Immature natural killer cell (primary cell): Measurements from ENCODE around the gene EN2. TPM values are rescaled to one million over a fixed set of nuclear protein-coding genes. Genes with fewer than 3 reads are reported as not detected.
A peak's percentile ranks its signal among the peaks of the same experiment; 100 is the strongest.

Source experiments
- DNase-seq, 3 donors: peaks; one replicate each; pipeline ENCODE4 v3.0.0; 2022; ENCODE audit warnings: mixed read lengths in 1 of 3
- H3K27ac Mint-ChIP-seq, 6 donors: one replicate each; pipeline ENCODE4 v1.8.0; 2020; ENCODE audit warnings: mixed read lengths in 6 of 6, mild to moderate bottlenecking in 5 of 6, inconsistent platforms in 4 of 6, moderate library complexity in 3 of 6
- H3K27me3 Mint-ChIP-seq, 3 donors: one replicate each; pipeline ENCODE4 v1.8.0; 2020 to 2021; ENCODE audit warnings: low read depth in 3 of 3, mild to moderate bottlenecking in 3 of 3, mixed read lengths in 3 of 3, moderate library complexity in 3 of 3, inconsistent platforms in 1 of 3
- H3K36me3 Mint-ChIP-seq, 3 donors: one replicate each; pipeline ENCODE4 v1.8.0; 2020; ENCODE audit warnings: mixed read lengths in 3 of 3, inconsistent platforms in 2 of 3, mild to moderate bottlenecking in 2 of 3
- H3K4me1 Mint-ChIP-seq, 2 donors: one replicate each; pipeline ENCODE4 v1.8.0; 2020; ENCODE audit warnings: inconsistent platforms in 2 of 2, mild to moderate bottlenecking in 2 of 2, mixed read lengths in 2 of 2, moderate library complexity in 1 of 2
- H3K4me3 Mint-ChIP-seq, 5 donors: one replicate each; pipeline ENCODE4 v1.8.0; 2020; ENCODE audit warnings: mild to moderate bottlenecking in 5 of 5, mixed read lengths in 5 of 5, inconsistent platforms in 3 of 5, moderate library complexity in 3 of 5
- H3K9me3 Mint-ChIP-seq, 6 donors: one replicate each; pipeline ENCODE4 v1.8.0; 2020; ENCODE audit warnings: mild to moderate bottlenecking in 6 of 6, mixed read lengths in 6 of 6, inconsistent platforms in 4 of 6, moderate library complexity in 3 of 6
- polyA plus RNA-seq, 3 donors: library from polyadenylated mRNA; unstranded; fragments of 300-500 nt; fragmentation: Illumina TruSeq; gene quantifications; one replicate each; pipeline ENCODE4 v1.2.3, GENCODE V29; 2021

The EN2 gene
- polyA plus RNA-seq, 3 donors from 2014 or later: not detected

DNA sequence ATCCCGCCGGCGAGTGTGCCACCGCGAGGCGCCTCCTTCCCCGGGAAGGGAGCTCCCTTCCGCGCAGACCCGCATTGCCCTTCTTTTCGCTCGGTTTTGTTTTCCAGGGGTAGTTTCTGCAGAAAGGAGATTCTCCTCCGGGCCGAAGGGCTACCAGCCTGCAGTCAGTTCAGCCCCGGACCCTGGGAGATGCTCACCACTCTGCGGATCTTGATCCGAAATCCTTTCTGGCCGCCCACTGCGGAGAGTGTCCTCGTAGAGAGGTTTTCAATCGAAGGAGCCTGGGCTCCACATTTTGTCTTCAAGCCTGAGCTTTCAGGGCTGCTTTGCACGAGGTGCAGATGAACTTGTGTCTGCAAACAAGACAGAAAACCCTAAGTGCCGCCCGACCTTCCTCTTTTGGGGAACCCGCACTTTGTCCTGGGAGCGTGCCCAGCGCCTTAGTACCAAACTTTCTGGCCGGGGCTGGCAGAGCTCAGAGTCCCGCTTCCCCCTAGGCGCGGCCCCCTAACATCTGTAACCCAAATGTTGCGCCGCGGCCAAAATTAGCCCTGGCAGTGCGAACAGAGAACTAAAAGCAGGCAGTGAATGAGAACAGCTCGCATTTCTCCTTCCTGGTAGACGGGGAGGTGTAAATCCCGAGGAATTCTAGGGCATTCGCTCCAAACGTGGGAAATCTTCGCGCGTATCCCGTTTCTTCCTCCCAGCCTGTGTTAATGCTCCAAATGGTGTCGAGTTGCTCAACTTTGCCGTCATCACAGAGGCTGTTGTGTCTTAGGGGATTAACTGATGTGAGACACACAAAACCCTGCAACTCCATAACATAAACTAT is 6.7 kb upstream of the EN2 start:
- no peaks in the 10 kb centered on the region for H3K36me3 Mint-ChIP-seq
- no peaks in the 10 kb centered on the region for H3K9me3 Mint-ChIP-seq
- H3K27ac Mint-ChIP-seq: no peak overlapping the region
- no peak overlapping the region for H3K4me3 Mint-ChIP-seq
- no peak for DNase-seq
- H3K4me1 Mint-ChIP-seq: peaks cover 6% of the 10 kb centered on the region in 2 donors
- H3K27me3 Mint-ChIP-seq: peaks cover 25 to 36% (median 29%) of the 10 kb centered on the region in 3 donors

DNA sequence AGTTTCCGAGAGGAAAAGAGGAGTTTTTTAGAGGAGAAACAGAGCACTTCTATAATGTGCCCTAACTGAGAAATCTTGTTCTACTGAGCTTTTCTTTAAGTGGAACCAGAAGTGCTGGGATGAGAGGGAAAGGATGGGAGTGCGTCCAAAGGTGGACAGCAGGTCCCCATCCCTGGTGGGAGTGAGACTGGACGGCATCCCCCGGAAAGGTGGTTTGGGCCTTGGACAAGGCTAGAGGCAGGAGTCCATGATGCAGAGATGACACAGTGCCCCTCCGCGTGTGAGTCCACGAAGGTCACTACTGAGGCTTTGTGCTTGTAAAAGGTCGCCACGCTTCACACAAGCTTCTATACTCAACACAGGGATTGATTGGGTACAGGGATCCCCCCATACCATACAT is 6.1 kb upstream of the EN2 start:
- DNase-seq: no peak
- Mint-ChIP-seq H3K27ac (no peak overlapping the region), H3K36me3 (no peaks in the 10 kb centered on the region), H3K4me1 (peaks cover 13% of the 10 kb centered on the region in 2 donors), H3K27me3 (peaks cover 30 to 43% (median 33%) of the 10 kb centered on the region in 3 donors), H3K4me3 (no peak overlapping the region), H3K9me3 (no peaks in the 10 kb centered on the region)

DNA sequence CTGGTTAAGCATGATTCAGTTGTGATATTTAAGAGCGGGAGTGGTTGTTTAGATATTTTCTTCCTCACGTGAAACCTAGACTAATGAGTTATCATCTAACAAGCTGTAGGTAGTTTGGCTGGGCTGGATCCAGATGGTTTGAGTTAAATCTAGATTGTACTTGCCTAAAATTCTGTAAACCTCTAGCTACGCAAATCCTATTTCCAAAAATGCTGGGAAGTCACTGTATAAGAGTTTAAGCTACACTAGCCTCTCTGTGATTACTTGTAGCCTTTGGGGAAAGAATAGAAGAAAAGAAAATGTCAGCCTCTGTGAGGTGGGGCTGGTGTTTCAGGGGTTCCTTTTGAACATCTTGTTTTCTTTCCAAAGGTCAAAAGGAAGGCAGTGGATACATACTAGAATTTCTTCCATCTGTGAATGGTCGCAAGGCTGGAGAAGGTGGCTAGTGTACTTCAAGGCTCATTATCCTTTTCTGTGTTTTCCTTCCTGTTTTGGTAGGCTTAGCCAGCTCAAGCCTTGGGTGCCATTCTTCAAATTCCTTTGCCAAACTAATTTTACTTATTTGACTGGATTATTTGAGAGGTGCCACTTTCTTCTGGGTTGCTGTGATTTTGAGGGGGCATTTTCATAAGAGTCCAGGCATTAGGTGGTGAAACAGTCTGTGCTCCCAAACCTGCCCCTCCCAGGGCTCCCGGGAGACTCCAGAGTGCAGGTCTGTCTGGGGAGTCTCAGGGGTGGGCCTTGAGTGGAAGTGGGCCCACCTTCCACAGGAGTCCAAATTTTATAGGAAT is 5.2 kb upstream of the EN2 start:
- H3K9me3 Mint-ChIP-seq: no peaks in the 10 kb centered on the region
- H3K4me1 Mint-ChIP-seq: peaks cover 15 to 16% of the 10 kb centered on the region in 2 donors
- H3K4me3 Mint-ChIP-seq: peak overlapping the region in 1 of 5 donors; percentile 2
- DNase-seq: no peak
- no peaks in the 10 kb centered on the region for H3K36me3 Mint-ChIP-seq
- H3K27me3 Mint-ChIP-seq: peaks cover 30 to 41% (median 35%) of the 10 kb centered on the region in 3 donors
- H3K27ac Mint-ChIP-seq: no peak overlapping the region

DNA sequence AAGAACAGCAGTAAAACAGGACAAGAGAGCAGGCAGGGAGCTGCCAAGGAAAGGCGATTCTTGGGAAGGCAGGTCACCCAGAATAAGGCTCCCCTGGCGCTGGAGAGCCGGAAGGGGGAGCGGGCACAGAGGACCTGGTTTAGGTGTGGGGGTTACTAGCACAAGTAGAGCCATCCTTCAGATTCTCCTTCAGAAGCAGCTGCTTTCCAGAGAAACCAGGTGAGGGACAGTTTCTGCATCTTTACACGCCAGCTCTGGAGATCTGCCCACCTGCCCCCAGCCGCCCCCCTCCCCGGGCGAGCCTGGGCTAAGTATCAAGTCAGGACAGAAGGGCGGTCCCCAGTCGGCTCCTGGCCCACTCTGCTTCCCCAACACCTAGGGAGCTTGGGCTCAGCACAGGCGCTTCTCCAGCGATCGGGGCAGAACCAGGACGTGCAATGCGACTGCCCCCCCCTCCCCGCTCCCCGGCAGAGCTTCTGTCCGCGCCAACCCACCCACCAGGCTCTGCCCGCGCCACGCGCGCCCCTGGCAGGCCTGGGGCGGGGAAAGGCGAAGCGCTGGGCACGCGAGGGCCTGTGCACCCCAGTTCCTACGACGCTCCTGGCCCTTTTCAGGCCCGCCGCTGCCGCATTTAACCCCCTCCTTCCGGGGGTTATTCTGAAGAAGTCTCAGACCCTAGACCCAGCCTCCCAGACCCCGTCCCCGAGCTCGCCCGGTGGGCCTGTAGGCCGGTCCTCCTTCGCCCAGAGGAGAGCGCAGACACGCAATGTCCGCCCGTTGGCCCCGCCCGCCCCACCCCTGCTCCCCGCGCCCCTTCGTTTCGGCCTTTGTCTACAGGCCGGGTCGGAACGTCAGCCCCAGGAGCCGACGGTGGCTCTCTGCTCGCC is 4.4 kb upstream of the EN2 start:
- H3K27me3 Mint-ChIP-seq: peaks cover 27 to 36% (median 35%) of the 10 kb centered on the region in 3 donors
- H3K27ac Mint-ChIP-seq: no peak overlapping the region
- H3K9me3 Mint-ChIP-seq: no peaks in the 10 kb centered on the region
- no peak overlapping the region for H3K4me3 Mint-ChIP-seq
- H3K36me3 Mint-ChIP-seq: no peaks in the 10 kb centered on the region
- peaks cover 13 to 15% of the 10 kb centered on the region in 2 donors for H3K4me1 Mint-ChIP-seq
- no peak for DNase-seq

DNA sequence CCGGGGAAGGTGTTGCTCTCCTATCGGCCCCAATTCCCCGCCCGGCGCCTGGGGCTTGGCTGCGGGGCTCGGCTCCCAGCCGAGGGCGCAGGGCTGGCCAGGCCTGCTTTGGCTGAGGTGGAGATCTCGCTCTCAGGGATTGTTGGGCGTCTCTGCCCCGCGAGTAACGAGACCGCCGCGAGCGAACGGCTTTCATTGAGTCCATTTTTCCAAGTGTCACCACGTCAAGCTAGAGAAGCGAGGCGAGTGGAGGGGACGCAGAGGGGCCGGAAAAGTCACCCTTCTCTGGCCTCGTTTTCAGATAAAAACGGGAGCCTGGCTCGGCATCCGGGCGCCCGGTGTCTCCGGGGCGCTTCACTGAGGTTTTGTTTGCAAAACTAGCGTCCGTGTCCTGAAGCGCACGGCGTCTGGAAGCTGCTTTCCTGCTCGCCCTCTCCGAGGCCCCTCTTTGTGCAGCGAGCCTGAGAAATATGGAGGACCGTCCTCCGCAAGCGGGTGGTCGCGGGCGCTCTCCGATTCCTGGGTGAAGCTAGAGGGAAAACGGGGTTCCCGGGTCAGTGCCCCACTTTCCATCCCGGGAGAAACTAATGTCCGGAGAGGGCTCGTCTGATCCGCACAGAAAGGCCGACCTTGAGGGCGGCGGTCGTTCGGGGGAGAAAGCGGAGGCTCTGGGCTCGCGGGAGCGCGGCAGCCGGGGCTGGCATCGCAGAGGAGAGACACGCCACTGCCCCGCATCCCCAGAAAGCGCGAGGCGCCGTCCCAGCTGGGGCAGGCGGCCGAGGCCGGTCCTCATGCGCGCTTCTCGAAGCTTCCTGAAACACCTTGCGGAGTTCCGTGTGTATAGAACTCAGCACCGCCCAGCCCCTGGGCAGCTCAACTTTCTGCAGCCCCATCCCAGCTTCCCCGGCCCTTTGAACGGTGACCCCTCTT is 3.5 kb upstream of the EN2 start:
- H3K27me3 Mint-ChIP-seq: peaks cover 30 to 40% (median 39%) of the 10 kb centered on the region in 3 donors

DNA sequence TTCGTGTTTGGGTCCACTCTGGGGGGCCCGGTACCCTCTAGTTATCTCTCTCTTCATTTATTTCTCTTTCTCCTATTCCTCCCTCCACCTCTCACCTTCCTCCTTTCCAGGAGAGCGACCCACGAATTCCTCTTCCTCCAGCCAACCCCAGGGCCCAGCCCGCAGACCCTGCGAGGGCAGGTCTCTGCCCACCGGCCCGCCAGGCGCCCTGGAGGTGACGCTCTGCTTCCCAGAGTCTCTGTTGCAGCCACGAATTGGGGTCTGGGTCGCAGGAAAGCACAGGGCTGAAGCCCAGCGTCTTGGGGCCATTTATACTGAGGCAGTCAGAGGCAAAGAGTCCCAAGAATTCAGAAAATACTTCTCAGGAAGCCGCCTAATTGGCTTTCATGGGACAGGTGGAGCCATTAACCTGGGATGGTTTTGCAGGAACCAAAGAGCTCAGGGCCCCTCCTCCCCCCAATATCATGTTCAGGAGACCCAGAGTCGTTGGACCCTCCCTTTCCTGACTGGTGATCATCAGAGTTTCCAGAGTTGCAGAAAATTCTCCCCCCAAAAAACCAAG is 2.7 kb upstream of the EN2 start:
- no peaks in the 10 kb centered on the region for H3K36me3 Mint-ChIP-seq
- DNase-seq: no peak
- peaks cover 34 to 45% (median 45%) of the 10 kb centered on the region in 3 donors for H3K27me3 Mint-ChIP-seq
- no peak overlapping the region for H3K27ac Mint-ChIP-seq
- no peaks in the 10 kb centered on the region for H3K9me3 Mint-ChIP-seq
- peak overlapping the region in 3 of 5 donors; percentile 18 to 49 (median 18) for H3K4me3 Mint-ChIP-seq
- peaks cover 15 to 17% of the 10 kb centered on the region in 2 donors for H3K4me1 Mint-ChIP-seq

More for the DNA sequence above, 3.5 kb upstream of the EN2 start:
- DNase-seq: no peak
- Mint-ChIP-seq H3K36me3 (no peaks in the 10 kb centered on the region), H3K4me3 (peak overlapping the region in 2 of 5 donors; percentile 10 to 39), H3K4me1 (peaks cover 15% of the 10 kb centered on the region in 2 donors), H3K27ac (no peak overlapping the region), H3K9me3 (no peaks in the 10 kb centered on the region)

DNA sequence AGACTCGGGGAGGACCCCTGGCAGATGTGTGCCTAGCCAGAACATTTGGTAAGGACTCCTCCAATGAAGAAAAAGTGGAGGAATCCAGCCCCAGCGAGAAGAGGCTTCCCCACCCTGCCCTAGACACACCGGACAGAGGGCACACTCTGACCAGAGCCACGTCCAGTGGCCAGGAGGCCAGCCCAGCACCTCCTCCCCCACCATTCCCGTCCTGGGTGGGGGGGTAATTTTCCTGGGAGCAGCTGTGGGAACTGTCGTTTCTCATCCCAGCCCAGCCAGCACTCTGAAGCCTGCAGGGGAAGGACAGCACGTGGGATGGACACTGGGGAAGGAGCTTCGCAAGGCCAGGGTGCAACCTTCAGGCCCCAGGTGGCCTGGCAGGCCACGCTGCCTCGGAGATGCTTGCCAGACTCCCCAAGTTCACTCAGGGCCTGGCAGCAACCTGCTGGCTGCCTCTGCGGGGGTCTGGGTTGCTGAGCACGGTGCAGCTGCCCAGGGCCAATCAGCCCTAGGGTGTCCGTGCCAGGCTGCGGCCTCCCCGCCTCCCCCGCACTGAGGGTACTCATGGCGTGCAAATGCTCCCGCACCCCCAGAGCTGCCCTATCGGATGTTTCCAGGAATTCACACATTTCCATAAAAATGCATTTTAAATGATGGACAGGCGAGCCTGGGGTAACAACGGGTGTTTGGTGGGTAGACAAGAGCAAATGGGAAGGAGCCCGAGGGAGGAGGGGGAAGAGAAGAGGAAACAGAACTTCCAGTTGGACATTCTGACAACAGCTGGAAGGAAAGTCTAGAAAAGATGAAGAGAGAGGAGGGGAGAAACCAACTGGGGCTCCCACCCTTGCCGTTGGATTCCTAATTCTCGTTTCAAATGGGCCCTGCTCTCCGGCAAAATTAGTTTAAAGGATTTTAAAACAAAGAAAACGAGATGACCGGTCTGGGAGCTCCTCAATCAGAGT is 1.9 kb upstream of the EN2 start:
- Mint-ChIP-seq H3K9me3 (peaks cover 0 to under 1% (median 0%) of the 10 kb centered on the region in 6 donors), H3K27ac (no peak overlapping the region), H3K36me3 (no peaks in the 10 kb centered on the region), H3K4me1 (peaks cover 15 to 16% of the 10 kb centered on the region in 2 donors), H3K4me3 (peak overlapping the region; percentile 73 to 87 (median 82)), H3K27me3 (peaks cover 33 to 51% (median 51%) of the 10 kb centered on the region in 3 donors)
- no peak for DNase-seq

DNA sequence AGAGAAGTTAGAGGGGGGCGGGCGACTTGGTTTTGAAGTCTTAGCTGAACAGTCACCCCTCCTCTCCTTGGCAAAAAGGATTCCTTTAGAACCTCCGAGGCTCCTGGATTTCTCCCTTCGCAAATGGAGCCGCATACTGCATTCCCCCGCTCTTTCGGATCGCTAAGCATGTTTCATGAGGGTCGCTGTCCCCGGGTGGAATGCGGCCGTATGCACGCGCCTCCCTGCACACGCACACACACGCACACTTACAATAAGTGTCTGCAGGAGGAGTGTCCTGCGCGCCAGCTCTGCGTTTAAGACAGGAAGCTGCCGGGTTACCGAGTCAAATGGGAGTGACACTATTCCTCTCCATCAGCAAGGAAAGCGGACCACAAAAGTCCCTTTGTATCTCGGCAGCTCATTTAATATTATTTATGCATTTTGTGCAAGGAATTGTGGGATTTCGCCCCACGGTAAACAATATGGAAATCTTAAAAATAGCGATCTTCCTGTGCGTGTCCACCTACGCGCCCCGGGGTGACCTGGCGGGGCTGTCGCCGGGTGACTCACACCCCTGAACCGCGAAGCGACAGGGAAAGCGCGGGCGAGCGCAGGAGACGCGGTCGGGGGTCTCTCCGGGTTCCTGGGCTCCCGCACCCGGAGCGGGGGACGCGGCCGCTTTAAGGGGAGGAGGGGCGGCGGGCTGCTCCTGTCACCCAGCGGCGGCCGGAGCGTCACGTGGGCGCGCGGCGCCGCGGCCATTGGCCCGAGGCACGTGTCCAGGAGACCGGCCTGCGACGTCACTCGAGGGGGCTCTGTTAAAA is 988 bp upstream of the EN2 start:
- DNase-seq: peak in 2 of 3 donors; percentile 19 to 27

DNA sequence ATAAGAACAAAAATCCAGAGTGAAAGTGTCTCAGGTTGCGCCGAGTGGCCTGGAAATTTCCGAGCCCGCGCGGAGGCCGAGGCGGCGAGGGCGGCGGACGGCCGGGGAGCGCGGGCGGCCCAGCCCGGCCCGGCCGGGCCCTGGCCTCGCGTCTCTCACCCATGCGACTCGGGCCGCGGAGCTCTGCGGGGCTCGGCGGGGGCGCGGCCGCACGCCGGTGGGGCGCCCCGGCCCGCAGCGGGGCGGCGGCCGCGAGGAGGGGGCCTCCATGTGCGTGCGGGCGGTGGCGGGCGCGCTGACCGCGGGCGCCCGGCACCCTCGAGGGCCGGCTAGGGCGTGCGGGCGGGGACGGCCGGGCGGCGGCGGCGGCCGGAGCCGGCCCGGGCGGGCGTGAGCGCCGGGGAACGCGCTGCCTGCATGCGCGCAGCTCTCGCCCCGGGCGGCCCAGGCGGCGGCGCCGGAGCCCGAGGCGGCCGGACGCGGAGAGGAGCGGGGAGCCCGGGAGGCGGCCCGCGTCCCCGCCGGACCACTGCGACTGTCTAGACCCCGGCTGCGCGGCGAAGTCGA is 302 bp upstream of the EN2 start:
- no peaks in the 10 kb centered on the region for H3K36me3 Mint-ChIP-seq
- DNase-seq: no peak
- peaks cover 27 to 56% (median 52%) of the 10 kb centered on the region in 3 donors for H3K27me3 Mint-ChIP-seq
- peak overlapping the region; percentile 72 to 87 (median 81) for H3K4me3 Mint-ChIP-seq
- H3K9me3 Mint-ChIP-seq: peaks cover 0 to 3% (median 0%) of the 10 kb centered on the region in 6 donors
- H3K4me1 Mint-ChIP-seq: peaks cover 15% of the 10 kb centered on the region in 2 donors
- H3K27ac Mint-ChIP-seq: no peak overlapping the region

More for the DNA sequence above, 988 bp upstream of the EN2 start:
- H3K27ac Mint-ChIP-seq: no peak overlapping the region
- H3K4me1 Mint-ChIP-seq: peaks cover 15% of the 10 kb centered on the region in 2 donors
- peaks cover 27 to 52% (median 51%) of the 10 kb centered on the region in 3 donors for H3K27me3 Mint-ChIP-seq
- H3K4me3 Mint-ChIP-seq: peak overlapping the region; percentile 73 to 87 (median 82)
- peaks cover 0 to 3% (median 0%) of the 10 kb centered on the region in 6 donors for H3K9me3 Mint-ChIP-seq
- no peaks in the 10 kb centered on the region for H3K36me3 Mint-ChIP-seq

DNA sequence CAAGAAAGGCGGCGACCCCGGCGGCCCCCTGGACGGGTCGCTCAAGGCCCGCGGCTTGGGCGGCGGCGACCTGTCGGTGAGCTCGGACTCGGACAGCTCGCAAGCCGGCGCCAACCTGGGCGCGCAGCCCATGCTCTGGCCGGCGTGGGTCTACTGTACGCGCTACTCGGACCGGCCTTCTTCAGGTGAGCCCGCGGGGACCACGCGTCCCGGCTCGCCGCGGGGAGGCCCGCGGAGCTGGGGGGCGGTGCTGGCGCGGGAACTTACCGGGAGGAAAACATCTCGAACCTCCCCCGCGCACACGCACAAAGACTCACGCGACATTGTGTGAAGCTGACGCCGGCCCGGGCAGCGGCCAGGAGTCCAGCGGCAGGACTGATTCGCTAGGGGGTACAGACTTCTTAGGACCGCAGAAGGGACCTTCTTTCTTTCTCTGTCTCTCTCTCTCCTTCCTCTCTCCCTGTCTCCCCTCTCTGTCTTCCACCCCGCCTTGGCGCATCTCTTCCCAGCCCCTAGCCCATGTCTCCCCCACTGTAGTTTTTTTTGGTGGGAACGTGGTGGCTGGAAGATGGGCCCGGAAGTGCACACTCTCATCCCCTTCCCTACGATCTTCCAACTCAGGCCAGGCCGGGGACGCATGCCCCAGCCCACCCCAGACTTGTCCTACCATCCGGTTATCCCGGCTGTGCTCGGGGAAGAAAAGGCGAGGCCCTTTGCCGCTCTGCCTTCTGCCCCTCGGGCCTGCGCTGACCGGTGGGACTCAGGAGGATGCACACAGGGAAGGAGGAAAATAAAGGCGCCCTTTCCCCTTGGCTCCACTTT is 1.2 kb downstream of the EN2 start:
- peak overlapping the region; percentile 50 to 74 (median 69) for H3K4me3 Mint-ChIP-seq
- peaks cover 15% of the 10 kb centered on the region in 2 donors for H3K4me1 Mint-ChIP-seq
- no peak overlapping the region for H3K27ac Mint-ChIP-seq
- peaks cover 25 to 55% (median 52%) of the 10 kb centered on the region in 3 donors for H3K27me3 Mint-ChIP-seq
- no peaks in the 10 kb centered on the region for H3K36me3 Mint-ChIP-seq
- DNase-seq: no peak
- peaks cover 0 to 4% (median 0%) of the 10 kb centered on the region in 6 donors for H3K9me3 Mint-ChIP-seq
